GM23338 (cell line): ENCODE measurements around the gene SGO1. TPM values are rescaled to one million over a fixed set of nuclear protein-coding genes. Genes with fewer than 3 reads are reported as not detected.

Experiments
- ATAC-seq: fragments of 200-7000 bp; cut with Tn5 transposase; 3 replicates; pipeline ENCODE4 v1.9.1; 2020
- DNase-seq: peaks from one replicate; pipeline ENCODE4 v3.0.0-alpha.2; 2015; ENCODE audit warnings: low spot score
- H2AFZ ChIP-seq: fragments of 200-600 bp; sonication (generic); 2 replicates; pipeline ENCODE4 v1.8.0; 2016; ENCODE audit warnings: antibody characterized with exemption, mild to moderate bottlenecking, moderate library complexity
- H3F3A ChIP-seq: fragments of 200-600 bp; sonication (generic); replicated peaks from 2 replicates; pipeline ENCODE4 v1.8.0; 2017; ENCODE audit warnings: antibody characterized with exemption, mixed run types, low read depth
- H3K27ac ChIP-seq: fragments of 200-600 bp; sonication (generic); 2 replicates; pipeline ENCODE4 v1.6.1; 2016; ENCODE audit warnings: low read depth
- H3K27me3 ChIP-seq: fragments of 200-600 bp; sonication (generic); 2 replicates; pipeline ENCODE4 v1.8.0; 2016; ENCODE audit warnings: mild to moderate bottlenecking, mixed run types, moderate library complexity; ENCODE audit not compliant: insufficient read depth
- H3K36me3 ChIP-seq: fragments of 200-600 bp; sonication (generic); 2 replicates; pipeline ENCODE4 v1.8.0; 2016; ENCODE audit warnings: mild to moderate bottlenecking; ENCODE audit not compliant: insufficient read depth
- H3K4me1 ChIP-seq: fragments of 200-600 bp; sonication (generic); 2 replicates; pipeline ENCODE4 v1.8.0; 2016; ENCODE audit warnings: mild to moderate bottlenecking, moderate library complexity; ENCODE audit not compliant: insufficient read depth
- H3K4me2 ChIP-seq: fragments of 200-600 bp; sonication (generic); 2 replicates; pipeline ENCODE4 v1.7.1; 2017; ENCODE audit warnings: mixed run types
- H3K4me3 ChIP-seq: fragments of 200-600 bp; sonication (generic); 2 replicates; pipeline ENCODE4 v1.6.1; 2016; ENCODE audit warnings: mixed run types
- H3K79me2 ChIP-seq: fragments of 200-600 bp; sonication (generic); replicated peaks from 2 replicates; pipeline ENCODE4 v1.8.0; 2017; ENCODE audit warnings: mild to moderate bottlenecking; ENCODE audit not compliant: insufficient read depth
- H3K9me2 ChIP-seq: fragments of 200-600 bp; sonication (generic); 2 replicates; pipeline ENCODE4 v1.8.0; 2017; ENCODE audit not compliant: insufficient read depth
- H4K20me1 ChIP-seq: fragments of 200-600 bp; sonication (generic); replicated peaks from 2 replicates; pipeline ENCODE4 v1.8.0; 2017; ENCODE audit warnings: mild to moderate bottlenecking; ENCODE audit not compliant: insufficient read depth
- H3K27ac Mint-ChIP-seq: 2 replicates; pipeline ENCODE4 v1.8.0; 2020; ENCODE audit warnings: inconsistent platforms, mild to moderate bottlenecking, moderate library complexity, mixed read lengths
- H3K27me3 Mint-ChIP-seq: 3 replicates; pipeline ENCODE4 v1.8.0; 2022; ENCODE audit warnings: low read depth, mild to moderate bottlenecking, moderate library complexity, mixed read lengths, inconsistent platforms; ENCODE audit not compliant: insufficient read depth, poor library complexity
- H3K36me3 Mint-ChIP-seq: 3 replicates; pipeline ENCODE4 v1.8.0; 2021; ENCODE audit warnings: low read depth, mild to moderate bottlenecking, inconsistent platforms, moderate library complexity, mixed read lengths
- H3K4me1 Mint-ChIP-seq: 3 replicates; pipeline ENCODE4 v1.8.0; 2020; ENCODE audit warnings: mild to moderate bottlenecking, inconsistent platforms, mixed read lengths
- H3K4me3 Mint-ChIP-seq: 3 replicates; pipeline ENCODE4 v1.8.0; 2021; ENCODE audit warnings: moderate library complexity, mild to moderate bottlenecking, inconsistent platforms, mixed read lengths
- H3K9me3 Mint-ChIP-seq: 3 replicates; pipeline ENCODE4 v1.8.0; 2020; ENCODE audit warnings: moderate library complexity, mild to moderate bottlenecking, inconsistent platforms, mixed read lengths
- CREB1 ChIP-seq: fragments of 250-450 bp; sonication (Bioruptor Pico); IDR thresholded peaks from 2 replicates; pipeline ENCODE4 v1.5.0; 2020; ENCODE audit warnings: low read depth, mild to moderate bottlenecking, moderate library complexity
- EZH2phosphoT487 ChIP-seq: fragments of 200-600 bp; sonication (generic); IDR thresholded peaks from one replicate; pipeline ENCODE4 v1.8.1; 2018; ENCODE audit warnings: antibody characterized with exemption; ENCODE audit not compliant: unreplicated experiment
- JUNB ChIP-seq: IDR thresholded peaks from one replicate; pipeline ENCODE4 v1.6.1; 2016; ENCODE audit warnings: antibody characterized with exemption; ENCODE audit not compliant: unreplicated experiment
- ZNF331 ChIP-seq: fragments of 250-450 bp; sonication (Bioruptor Pico); IDR thresholded peaks from 2 replicates; pipeline ENCODE4 v1.5.0; 2020; ENCODE audit warnings: low read depth, mild to moderate bottlenecking, moderate library complexity
- polyA plus RNA-seq: library from polyadenylated mRNA; unstranded; fragments of >200 nt; fragmentation: Nextera tagmentation; extraction: Ambion mirVana; gene quantifications from 2 replicates; pipeline ENCODE4 v1.2.1, GENCODE V29; 2016
- total RNA-seq: library from RNA; depleted of rRNA; stranded (reverse); fragments of >200 nt; shearing (Covaris generic); gene quantifications from 2 replicates; pipeline ENCODE4 v1.2.3, GENCODE V29; 2014
- TF ChIP-seq, protein P1 (sequence below): fragments of 250-450 bp; sonication (Bioruptor Pico); IDR thresholded peaks from 2 replicates; pipeline ENCODE4 v1.5.0; 2020; ENCODE audit warnings: mild to moderate bottlenecking, moderate library complexity
- TF ChIP-seq, protein P2 (sequence below): IDR thresholded peaks from 2 replicates; pipeline ENCODE4 v1.6.1; 2016; ENCODE audit warnings: antibody characterized with exemption

SGO1 gene
- total and polyA plus RNA-seq, 2 experiments from 2014 or later: 33.0 to 128 TPM

DNA sequence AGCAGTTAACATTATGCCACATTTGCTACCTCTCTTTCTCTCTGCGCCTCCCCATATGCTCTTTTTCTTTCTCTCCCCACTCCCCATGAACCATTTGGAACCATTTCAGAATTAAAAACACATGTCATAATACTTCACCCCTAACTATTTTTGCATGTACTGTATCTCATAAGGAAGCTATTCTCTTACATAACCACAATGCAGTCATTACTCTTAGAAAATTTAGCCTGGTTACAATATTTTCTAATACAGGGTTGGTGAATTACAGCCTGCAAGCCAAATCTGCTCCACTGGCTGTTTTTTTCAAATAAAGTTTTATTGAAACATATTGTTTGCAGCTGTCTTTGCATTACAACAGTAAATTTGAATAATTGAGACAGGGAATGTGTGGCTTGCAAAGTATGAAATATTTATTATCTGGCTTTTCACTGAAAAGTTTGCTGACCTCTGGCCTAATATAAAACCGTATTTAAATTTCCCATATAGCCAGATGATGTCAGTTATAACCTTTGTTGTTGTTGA, 62.8 kb downstream of the SGO1 start (continued):
- TF ChIP-seq, protein P1, sequence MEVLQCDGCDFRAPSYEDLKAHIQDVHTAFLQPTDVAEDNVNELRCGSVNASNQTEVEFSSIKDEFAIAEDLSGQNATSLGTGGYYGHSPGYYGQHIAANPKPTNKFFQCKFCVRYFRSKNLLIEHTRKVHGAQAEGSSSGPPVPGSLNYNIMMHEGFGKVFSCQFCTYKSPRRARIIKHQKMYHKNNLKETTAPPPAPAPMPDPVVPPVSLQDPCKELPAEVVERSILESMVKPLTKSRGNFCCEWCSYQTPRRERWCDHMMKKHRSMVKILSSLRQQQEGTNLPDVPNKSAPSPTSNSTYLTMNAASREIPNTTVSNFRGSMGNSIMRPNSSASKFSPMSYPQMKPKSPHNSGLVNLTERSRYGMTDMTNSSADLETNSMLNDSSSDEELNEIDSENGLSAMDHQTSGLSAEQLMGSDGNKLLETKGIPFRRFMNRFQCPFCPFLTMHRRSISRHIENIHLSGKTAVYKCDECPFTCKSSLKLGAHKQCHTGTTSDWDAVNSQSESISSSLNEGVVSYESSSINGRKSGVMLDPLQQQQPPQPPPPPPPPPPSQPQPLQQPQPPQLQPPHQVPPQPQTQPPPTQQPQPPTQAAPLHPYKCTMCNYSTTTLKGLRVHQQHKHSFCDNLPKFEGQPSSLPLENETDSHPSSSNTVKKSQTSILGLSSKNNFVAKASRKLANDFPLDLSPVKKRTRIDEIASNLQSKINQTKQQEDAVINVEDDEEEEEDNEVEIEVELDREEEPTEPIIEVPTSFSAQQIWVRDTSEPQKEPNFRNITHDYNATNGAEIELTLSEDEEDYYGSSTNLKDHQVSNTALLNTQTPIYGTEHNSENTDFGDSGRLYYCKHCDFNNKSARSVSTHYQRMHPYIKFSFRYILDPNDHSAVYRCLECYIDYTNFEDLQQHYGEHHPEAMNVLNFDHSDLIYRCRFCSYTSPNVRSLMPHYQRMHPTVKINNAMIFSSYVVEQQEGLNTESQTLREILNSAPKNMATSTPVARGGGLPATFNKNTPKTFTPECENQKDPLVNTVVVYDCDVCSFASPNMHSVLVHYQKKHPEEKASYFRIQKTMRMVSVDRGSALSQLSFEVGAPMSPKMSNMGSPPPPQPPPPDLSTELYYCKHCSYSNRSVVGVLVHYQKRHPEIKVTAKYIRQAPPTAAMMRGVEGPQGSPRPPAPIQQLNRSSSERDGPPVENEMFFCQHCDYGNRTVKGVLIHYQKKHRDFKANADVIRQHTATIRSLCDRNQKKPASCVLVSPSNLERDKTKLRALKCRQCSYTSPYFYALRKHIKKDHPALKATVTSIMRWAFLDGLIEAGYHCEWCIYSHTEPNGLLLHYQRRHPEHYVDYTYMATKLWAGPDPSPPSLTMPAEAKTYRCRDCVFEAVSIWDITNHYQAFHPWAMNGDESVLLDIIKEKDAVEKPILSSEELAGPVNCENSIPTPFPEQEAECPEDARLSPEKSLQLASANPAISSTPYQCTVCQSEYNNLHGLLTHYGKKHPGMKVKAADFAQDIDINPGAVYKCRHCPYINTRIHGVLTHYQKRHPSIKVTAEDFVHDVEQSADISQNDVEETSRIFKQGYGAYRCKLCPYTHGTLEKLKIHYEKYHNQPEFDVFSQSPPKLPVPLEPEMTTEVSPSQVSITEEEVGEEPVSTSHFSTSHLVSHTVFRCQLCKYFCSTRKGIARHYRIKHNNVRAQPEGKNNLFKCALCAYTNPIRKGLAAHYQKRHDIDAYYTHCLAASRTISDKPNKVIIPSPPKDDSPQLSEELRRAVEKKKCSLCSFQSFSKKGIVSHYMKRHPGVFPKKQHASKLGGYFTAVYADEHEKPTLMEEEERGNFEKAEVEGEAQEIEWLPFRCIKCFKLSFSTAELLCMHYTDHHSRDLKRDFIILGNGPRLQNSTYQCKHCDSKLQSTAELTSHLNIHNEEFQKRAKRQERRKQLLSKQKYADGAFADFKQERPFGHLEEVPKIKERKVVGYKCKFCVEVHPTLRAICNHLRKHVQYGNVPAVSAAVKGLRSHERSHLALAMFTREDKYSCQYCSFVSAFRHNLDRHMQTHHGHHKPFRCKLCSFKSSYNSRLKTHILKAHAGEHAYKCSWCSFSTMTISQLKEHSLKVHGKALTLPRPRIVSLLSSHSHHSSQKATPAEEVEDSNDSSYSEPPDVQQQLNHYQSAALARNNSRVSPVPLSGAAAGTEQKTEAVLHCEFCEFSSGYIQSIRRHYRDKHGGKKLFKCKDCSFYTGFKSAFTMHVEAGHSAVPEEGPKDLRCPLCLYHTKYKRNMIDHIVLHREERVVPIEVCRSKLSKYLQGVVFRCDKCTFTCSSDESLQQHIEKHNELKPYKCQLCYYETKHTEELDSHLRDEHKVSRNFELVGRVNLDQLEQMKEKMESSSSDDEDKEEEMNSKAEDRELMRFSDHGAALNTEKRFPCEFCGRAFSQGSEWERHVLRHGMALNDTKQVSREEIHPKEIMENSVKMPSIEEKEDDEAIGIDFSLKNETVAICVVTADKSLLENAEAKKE: no peak

DNA sequence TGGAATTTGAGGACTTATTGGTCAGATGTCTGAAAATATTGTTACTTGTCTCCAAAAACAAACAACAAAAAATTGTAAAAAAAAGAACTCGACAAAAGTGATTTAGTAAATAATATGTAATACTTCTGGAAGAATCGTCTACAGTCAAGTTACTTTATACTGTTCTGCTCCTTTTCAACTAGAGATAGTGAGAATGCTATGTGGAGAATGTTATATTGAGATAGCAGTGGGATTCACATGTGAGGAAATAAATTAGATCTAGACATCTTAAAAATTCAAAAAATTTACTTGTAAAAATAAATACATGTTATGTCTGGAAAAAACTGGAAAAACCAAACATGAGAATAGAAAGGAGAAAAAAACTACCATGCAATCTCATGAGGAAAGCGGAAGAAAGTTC, 64.9 kb downstream of the SGO1 start:
- no peak overlapping the region for H3K4me3 ChIP-seq
- H3K27ac Mint-ChIP-seq: no peak overlapping the region
- no peaks in the 10 kb centered on the region for H3F3A ChIP-seq
- no peaks in the 10 kb centered on the region for H3K4me1 Mint-ChIP-seq
- DNase-seq (no peak), ATAC-seq (no peak)
- H3K4me3 Mint-ChIP-seq: no peak overlapping the region
- H3K27me3 Mint-ChIP-seq: no peaks in the 10 kb centered on the region
- no peaks in the 10 kb centered on the region for H3K79me2 ChIP-seq
- H3K9me2 ChIP-seq: no peaks in the 10 kb centered on the region
- H2AFZ ChIP-seq: no peak overlapping the region
- H3K4me2 ChIP-seq: no peak overlapping the region
- H3K27ac ChIP-seq: no peak overlapping the region
- no peaks in the 10 kb centered on the region for H3K36me3 Mint-ChIP-seq
- H3K36me3 ChIP-seq: no peaks in the 10 kb centered on the region
- no peaks in the 10 kb centered on the region for H3K9me3 Mint-ChIP-seq
- no peaks in the 10 kb centered on the region for H3K27me3 ChIP-seq
- H3K4me1 ChIP-seq: no peaks in the 10 kb centered on the region
- H4K20me1 ChIP-seq: no peaks in the 10 kb centered on the region
- TF ChIP-seq, protein P2, sequence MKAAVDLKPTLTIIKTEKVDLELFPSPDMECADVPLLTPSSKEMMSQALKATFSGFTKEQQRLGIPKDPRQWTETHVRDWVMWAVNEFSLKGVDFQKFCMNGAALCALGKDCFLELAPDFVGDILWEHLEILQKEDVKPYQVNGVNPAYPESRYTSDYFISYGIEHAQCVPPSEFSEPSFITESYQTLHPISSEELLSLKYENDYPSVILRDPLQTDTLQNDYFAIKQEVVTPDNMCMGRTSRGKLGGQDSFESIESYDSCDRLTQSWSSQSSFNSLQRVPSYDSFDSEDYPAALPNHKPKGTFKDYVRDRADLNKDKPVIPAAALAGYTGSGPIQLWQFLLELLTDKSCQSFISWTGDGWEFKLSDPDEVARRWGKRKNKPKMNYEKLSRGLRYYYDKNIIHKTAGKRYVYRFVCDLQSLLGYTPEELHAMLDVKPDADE: no peak
- TF ChIP-seq EZH2phosphoT487 (no peak), ZNF331 (CRISPR knock-in tag) (no peak), CREB1 (CRISPR knock-in tag) (no peak), JUNB (no peak)
- TF ChIP-seq, protein P1: no peak
